ENCODE measurements around the gene KRI1.

DNA sequence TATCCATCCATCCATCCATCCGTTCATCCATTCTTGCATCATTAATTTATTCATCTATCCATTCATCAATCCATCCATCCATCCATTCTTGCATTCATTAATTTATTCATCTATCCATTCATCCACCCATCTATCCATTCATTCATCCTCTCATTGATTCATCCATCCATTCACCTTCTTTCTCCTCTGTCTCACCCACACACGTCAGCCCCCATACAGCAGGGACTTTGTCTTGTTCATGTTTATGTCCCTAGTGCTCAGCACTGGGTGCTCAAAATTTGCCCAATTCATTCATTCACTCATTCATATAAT lies 22.0 kb upstream of the KRI1 start:
- TF ChIP-seq, protein P1, sequence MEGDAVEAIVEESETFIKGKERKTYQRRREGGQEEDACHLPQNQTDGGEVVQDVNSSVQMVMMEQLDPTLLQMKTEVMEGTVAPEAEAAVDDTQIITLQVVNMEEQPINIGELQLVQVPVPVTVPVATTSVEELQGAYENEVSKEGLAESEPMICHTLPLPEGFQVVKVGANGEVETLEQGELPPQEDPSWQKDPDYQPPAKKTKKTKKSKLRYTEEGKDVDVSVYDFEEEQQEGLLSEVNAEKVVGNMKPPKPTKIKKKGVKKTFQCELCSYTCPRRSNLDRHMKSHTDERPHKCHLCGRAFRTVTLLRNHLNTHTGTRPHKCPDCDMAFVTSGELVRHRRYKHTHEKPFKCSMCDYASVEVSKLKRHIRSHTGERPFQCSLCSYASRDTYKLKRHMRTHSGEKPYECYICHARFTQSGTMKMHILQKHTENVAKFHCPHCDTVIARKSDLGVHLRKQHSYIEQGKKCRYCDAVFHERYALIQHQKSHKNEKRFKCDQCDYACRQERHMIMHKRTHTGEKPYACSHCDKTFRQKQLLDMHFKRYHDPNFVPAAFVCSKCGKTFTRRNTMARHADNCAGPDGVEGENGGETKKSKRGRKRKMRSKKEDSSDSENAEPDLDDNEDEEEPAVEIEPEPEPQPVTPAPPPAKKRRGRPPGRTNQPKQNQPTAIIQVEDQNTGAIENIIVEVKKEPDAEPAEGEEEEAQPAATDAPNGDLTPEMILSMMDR (IDR thresholded peaks at IDR 0.05), result no peak
- TF ChIP-seq POLR2A (IDR thresholded peaks at IDR 0.05) (no peak), EP300 (IDR thresholded peaks at IDR 0.05) (no peak)
